HG03045 (cell line): Measurements from ENCODE around the gene PHYH.
"Not testable (repeated sequence)": the region's sequence is repeated elsewhere in the genome, so short reads cannot be mapped to it uniquely, and the experiment has no call there.

ENCODE experiments used
- ATAC-seq: cut with Tn5 transposase; IDR thresholded peaks from one replicate; pipeline ENCODE4 v1.9.1; 2021; ENCODE audit warnings: mild to moderate bottlenecking, moderate library complexity; ENCODE audit not compliant: unreplicated experiment

Gene PHYH

GRCh38 chr10:13299437-13300287 lies at the start of gene PHYH:
PHYH (minus strand) TSS chr10:13300064; CDS start chr10:13300042, 22 bp downstream.
- peak; percentile 70 for ATAC-seq

- peak; percentile 75 for ATAC-seq
Observed at GRCh38 chr10:13348216-13349017, 48.6 kb upstream of the PHYH start, which contains the start of gene SEPHS1. SEPHS1 (minus strand) TSS chr10:13348293; CDS start chr10:13344950, 3,343 bp downstream.

- peak; percentile 62 for ATAC-seq
Observed at GRCh38 chr10:13347500-13348156, 47.8 kb upstream of the PHYH start.

- peak; percentile 34 for ATAC-seq
Observed at GRCh38 chr10:13347043-13347499, 47.2 kb upstream of the PHYH start.

GRCh38 chr10:13346283-13347042 lies 46.6 kb upstream of the PHYH start:
- no peak for ATAC-seq

- ATAC-seq = peak; percentile 95
Observed at GRCh38 chr10:13340626-13341376, 40.9 kb upstream of the PHYH start.

GRCh38 chr10:13340068-13340467 lies 40.2 kb upstream of the PHYH start:
- no peak for ATAC-seq

- no peak for ATAC-seq
Observed at GRCh38 chr10:13338390-13339110, 38.7 kb upstream of the PHYH start.

- no peak for ATAC-seq
Observed at GRCh38 chr10:13337827-13338196, 37.9 kb upstream of the PHYH start.

- no peak for ATAC-seq
Observed at GRCh38 chr10:13337128-13337826, 37.4 kb upstream of the PHYH start.

- no peak for ATAC-seq
Observed at GRCh38 chr10:13335881-13336280, 36.0 kb upstream of the PHYH start.

GRCh38 chr10:13334556-13334955 lies 34.7 kb upstream of the PHYH start:
- no peak for ATAC-seq

- no peak for ATAC-seq
Observed at GRCh38 chr10:13331646-13332045, 31.8 kb upstream of the PHYH start.

GRCh38 chr10:13330980-13331379 lies 31.1 kb upstream of the PHYH start:
- ATAC-seq = not testable (repeated sequence)

- no peak for ATAC-seq
Observed at GRCh38 chr10:13329565-13329964, 29.7 kb upstream of the PHYH start.

- ATAC-seq = no peak
Observed at GRCh38 chr10:13328613-13329012, 28.7 kb upstream of the PHYH start.

GRCh38 chr10:13328126-13328525 lies 28.3 kb upstream of the PHYH start:
- no peak for ATAC-seq

- no peak for ATAC-seq
Observed at GRCh38 chr10:13327534-13327933, 27.7 kb upstream of the PHYH start.
